SU-DHL-6 (cell line): ENCODE data around the gene THNSL1.

Experiments used
- H2AFZ ChIP-seq: fragments of 200-600 bp; sonication (generic); 2 replicates; pipeline ENCODE4 v1.6.1; 2014; ENCODE audit warnings: low read depth, mild to moderate bottlenecking, moderate library complexity, mixed read lengths, antibody characterized with exemption, low read length; ENCODE audit not compliant: severe bottlenecking
- H3F3A ChIP-seq: fragments of 200-600 bp; shearing (Covaris generic); 2 replicates; pipeline ENCODE4 v1.6.0; 2016; ENCODE audit warnings: antibody characterized with exemption, mild to moderate bottlenecking; ENCODE audit not compliant: insufficient read depth
- H3K27ac ChIP-seq: fragments of 200-600 bp; sonication (generic); 2 replicates; pipeline ENCODE4 v1.5.1; 2016; ENCODE audit warnings: low read depth, mild to moderate bottlenecking, low read length, moderate library complexity, mixed read lengths
- H3K27me3 ChIP-seq: fragments of 200-600 bp; sonication (generic), shearing (Covaris generic); 2 replicates; pipeline ENCODE4 v1.6.0; 2014; ENCODE audit warnings: mild to moderate bottlenecking, low read length
- H3K36me3 ChIP-seq: fragments of 200-600 bp; sonication (generic); 2 replicates; pipeline ENCODE4 v1.6.1; 2014; ENCODE audit warnings: mild to moderate bottlenecking, low read length, mixed read lengths
- H3K4me2 ChIP-seq: fragments of 300-600, 200-600 bp; shearing (Covaris generic), sonication (generic); 2 replicates; pipeline ENCODE4 v1.6.0; 2014; ENCODE audit warnings: low read length, low read depth, mild to moderate bottlenecking; ENCODE audit not compliant: poor library complexity, severe bottlenecking
- H3K4me3 ChIP-seq: fragments of 200-600 bp; sonication (generic); 2 replicates; pipeline ENCODE4 v1.5.1; 2014; ENCODE audit warnings: antibody characterized with exemption, low read length, mild to moderate bottlenecking, mixed read lengths; ENCODE audit not compliant: insufficient read depth, poor library complexity, severe bottlenecking
- H3K79me2 ChIP-seq: fragments of 200-600 bp; sonication (generic); 2 replicates; pipeline ENCODE4 v1.6.1; 2014; ENCODE audit warnings: mild to moderate bottlenecking, low read length, moderate library complexity; ENCODE audit not compliant: insufficient read depth
- H3K9ac ChIP-seq: fragments of 200-600 bp; sonication (generic); 2 replicates; pipeline ENCODE4 v1.7.0; 2014; ENCODE audit warnings: mild to moderate bottlenecking, low read length
- H3K9me2 ChIP-seq: fragments of 200-600 bp; sonication (generic); replicated peaks from 2 replicates; pipeline ENCODE4 v1.6.1; 2014; ENCODE audit warnings: low read length; ENCODE audit not compliant: insufficient read depth
- H3K9me3 ChIP-seq: fragments of 200-600 bp; sonication (generic); 2 replicates; pipeline ENCODE4 v1.6.1; 2014; ENCODE audit warnings: low read length, mixed read lengths; ENCODE audit not compliant: insufficient read depth
- H4K20me1 ChIP-seq: fragments of 200-600 bp; sonication (generic); 2 replicates; pipeline ENCODE4 v1.6.1; 2014; ENCODE audit warnings: low read depth, mild to moderate bottlenecking, antibody characterized with exemption, low read length, moderate library complexity, mixed read lengths
- CTCF ChIP-seq: fragments of 200-600 bp; sonication (generic); IDR thresholded peaks from one replicate; pipeline ENCODE4 v1.5.1; 2017; ENCODE audit warnings: antibody characterized with exemption, mild to moderate bottlenecking, low read length, moderate library complexity; ENCODE audit not compliant: insufficient read depth, poor library complexity, severe bottlenecking
- EZH2phosphoT487 ChIP-seq: fragments of 200-600 bp; sonication (generic), shearing (Covaris generic); conservative IDR thresholded peaks from 2 replicates; pipeline ENCODE4 v1.6.1; 2018; ENCODE audit warnings: mild to moderate bottlenecking, antibody characterized with exemption, low read length, moderate library complexity, mixed read lengths

Gene THNSL1

GRCh38 chr10:25046641-25047040 is 30.2 kb downstream of the THNSL1 start:
- Histone ChIP-seq H3K4me3 (no peak overlapping the region), H3K79me2 (no peaks in the 10 kb centered on the region), H4K20me1 (no peaks in the 10 kb centered on the region), H3K36me3 (no peaks in the 10 kb centered on the region), H3K9me3 (no peaks in the 10 kb centered on the region), H3K27ac (no peak overlapping the region), H2AFZ (no peak overlapping the region), H3F3A (no peaks in the 10 kb centered on the region), H3K4me2 (no peak overlapping the region), H3K27me3 (no peaks in the 10 kb centered on the region), H3K9me2 (no peaks in the 10 kb centered on the region), H3K9ac (no peak overlapping the region)
- TF ChIP-seq CTCF (no peak), EZH2phosphoT487 (no peak)

GRCh38 chr10:25047088-25047487 is 30.7 kb downstream of the THNSL1 start:
- H2AFZ ChIP-seq = no peak overlapping the region
- no peaks in the 10 kb centered on the region for H3K36me3 ChIP-seq
- H3K9me2 ChIP-seq = no peaks in the 10 kb centered on the region
- no peaks in the 10 kb centered on the region for H3K27me3 ChIP-seq
- H3K9me3 ChIP-seq = no peaks in the 10 kb centered on the region
- no peak overlapping the region for H3K4me2 ChIP-seq
- no peak overlapping the region for H3K4me3 ChIP-seq
- no peaks in the 10 kb centered on the region for H4K20me1 ChIP-seq
- TF ChIP-seq EZH2phosphoT487 = no peak
- TF ChIP-seq CTCF = no peak
- H3K27ac ChIP-seq = no peak overlapping the region
- H3K9ac ChIP-seq = no peak overlapping the region
- no peaks in the 10 kb centered on the region for H3F3A ChIP-seq
- no peaks in the 10 kb centered on the region for H3K79me2 ChIP-seq

DNA sequence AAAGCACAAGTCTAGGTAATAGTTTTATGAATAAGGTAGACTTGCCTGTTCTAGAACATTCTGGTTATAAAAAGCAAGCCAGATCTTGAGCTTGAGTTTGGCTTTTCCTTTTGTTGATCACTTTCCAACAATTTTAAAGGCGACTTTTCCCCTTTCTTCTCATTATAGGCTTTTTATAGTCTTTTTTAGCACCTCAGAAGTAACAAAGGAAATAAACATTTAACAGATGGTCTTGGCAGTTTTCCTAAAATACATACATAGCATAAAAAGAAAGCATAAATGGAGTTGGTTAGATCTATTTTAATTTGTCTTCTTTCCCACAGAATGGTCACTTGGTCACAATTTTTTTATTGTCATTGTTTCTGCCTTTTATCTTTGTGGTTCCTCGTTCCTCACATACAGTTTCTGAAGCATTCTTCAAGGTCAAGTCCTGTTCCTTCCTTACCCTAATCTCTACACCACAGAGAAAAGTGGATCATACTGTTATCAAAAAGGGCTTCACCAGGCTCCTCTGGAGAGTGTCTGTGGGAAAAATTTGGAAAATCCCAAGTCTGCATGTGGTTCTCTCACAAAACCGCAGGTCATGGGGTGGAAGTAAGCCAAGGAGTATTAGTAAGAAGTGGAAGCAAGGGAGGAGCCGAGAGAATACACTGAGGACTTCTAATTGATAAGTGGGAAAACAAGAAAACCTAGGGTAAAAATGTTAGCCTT is 31.3 kb downstream of the THNSL1 start:
- Histone ChIP-seq H3K79me2 (no peaks in the 10 kb centered on the region), H3K9ac (no peak overlapping the region), H3K9me3 (no peaks in the 10 kb centered on the region), H3K4me2 (no peak overlapping the region), H3K36me3 (no peaks in the 10 kb centered on the region), H3K9me2 (no peaks in the 10 kb centered on the region), H3K27me3 (no peaks in the 10 kb centered on the region), H3F3A (no peaks in the 10 kb centered on the region), H2AFZ (no peak overlapping the region), H3K27ac (no peak overlapping the region), H3K4me3 (no peak overlapping the region), H4K20me1 (no peaks in the 10 kb centered on the region)
- no peak for TF ChIP-seq EZH2phosphoT487
- TF ChIP-seq CTCF = no peak
